GM19238 (cell line): Measurements from ENCODE around the gene UNC45A.
"Not testable (repeated sequence)": the region's sequence is repeated elsewhere in the genome, so short reads cannot be mapped to it uniquely, and the experiment has no call there.

Source experiments
- DNase-seq: peaks from one replicate; pipeline ENCODE4 v3.0.0; 2011; ENCODE audit warnings: low spot score; ENCODE audit not compliant: insufficient read length

The UNC45A gene

GRCh38 chr15:90934949-90935751 lies at the start of gene UNC45A:
TSS of gene UNC45A (plus strand) at chr15:90935285. CDS start at chr15:90935325, 40 bp downstream.
- DNase-seq = peak; percentile 92

GRCh38 chr15:90885432-90886290 lies 49.4 kb upstream of the UNC45A start:
- peak; percentile 66 for DNase-seq

- DNase-seq = no peak
Observed at GRCh38 chr15:90886291-90886614, 48.8 kb upstream of the UNC45A start.

GRCh38 chr15:90887037-90887481 lies 48.0 kb upstream of the UNC45A start:
- DNase-seq = no peak

GRCh38 chr15:90889313-90889730 lies 45.8 kb upstream of the UNC45A start:
- DNase-seq = no peak

- DNase-seq = no peak
Observed at GRCh38 chr15:90889736-90890456, 45.2 kb upstream of the UNC45A start.

- no peak for DNase-seq
Observed at GRCh38 chr15:90890839-90891238, 44.2 kb upstream of the UNC45A start.

GRCh38 chr15:90891346-90891949 lies 43.6 kb upstream of the UNC45A start:
- DNase-seq = no peak

- no peak for DNase-seq
Observed at GRCh38 chr15:90892023-90892422, 43.1 kb upstream of the UNC45A start.

GRCh38 chr15:90892498-90893174 lies 42.4 kb upstream of the UNC45A start:
- no peak for DNase-seq

- no peak for DNase-seq
Observed at GRCh38 chr15:90893175-90894090, 41.7 kb upstream of the UNC45A start.

- DNase-seq = no peak
Observed at GRCh38 chr15:90895571-90896117, 39.4 kb upstream of the UNC45A start.

- DNase-seq = not testable (repeated sequence)
Observed at GRCh38 chr15:90897131-90897655, 37.9 kb upstream of the UNC45A start.

GRCh38 chr15:90901175-90902039 lies 33.7 kb upstream of the UNC45A start:
- DNase-seq = no peak

- peak; percentile 96 for DNase-seq
Observed at GRCh38 chr15:90902040-90902839, 32.8 kb upstream of the UNC45A start.

- peak; percentile 88 for DNase-seq
Observed at GRCh38 chr15:90902840-90903732, 32.0 kb upstream of the UNC45A start, which contains the start of gene MAN2A2. TSS of gene MAN2A2 (plus strand) at chr15:90903302. CDS start at chr15:90904208, 906 bp downstream.
